Right lung (tissue), 10 donors: Measurements from ENCODE around the gene CBX2. TPM values are rescaled to one million over a fixed set of nuclear protein-coding genes. Genes with fewer than 3 reads are reported as not detected.

Experiments used
- DNase-seq, 2 donors: peaks; one replicate each; pipeline ENCODE4 v3.0.0-alpha.2; 2013
- long read RNA-seq, 8 donors: transcript quantifications; one replicate each; lab custom pipeline, GENCODE V29; 2026
- polyA plus RNA-seq, 5 donors: library from polyadenylated mRNA; unstranded; fragments of 120-200 nt; gene quantifications; one replicate each; pipeline versions ENCODE4 v1.2.1 to v1.2.3, GENCODE V29; 2013; ENCODE audit warnings: inconsistent platforms in 1 of 5, low replicate concordance in 1 of 5; ENCODE audit not compliant: insufficient read length in 5 of 5, insufficient read depth in 1 of 5

The CBX2 gene
- polyA plus RNA-seq, result 10 to 100 TPM; 20.1 to 31.7 (median 25.8) TPM
- long read RNA-seq, donor 1, full-length matches to known transcripts, result 17 of 25 reads
- long read RNA-seq, donor 1, partial matches to known transcripts, result 8 of 25 reads
- long read RNA-seq, donor 1, other reads (novel, unspliced or antisense), result 0 of 25 reads
- long read RNA-seq, donor 2, full-length matches to known transcripts, result 11 of 11 reads
- long read RNA-seq, donor 2, partial matches to known transcripts, result 0 of 11 reads
- long read RNA-seq, donor 2, other reads (novel, unspliced or antisense), result 0 of 11 reads
- long read RNA-seq, donor 3, full-length matches to known transcripts, result 7 of 7 reads
- long read RNA-seq, donor 3, partial matches to known transcripts, result 0 of 7 reads
- long read RNA-seq, donor 3, other reads (novel, unspliced or antisense), result 0 of 7 reads
- long read RNA-seq, donor 4, full-length matches to known transcripts, result 9 of 9 reads
- long read RNA-seq, donor 4, partial matches to known transcripts, result 0 of 9 reads
- long read RNA-seq, donor 4, other reads (novel, unspliced or antisense), result 0 of 9 reads
- long read RNA-seq, donor 5, full-length matches to known transcripts, result 20 of 32 reads
- long read RNA-seq, donor 5, partial matches to known transcripts, result 12 of 32 reads
- long read RNA-seq, donor 5, other reads (novel, unspliced or antisense), result 0 of 32 reads
- long read RNA-seq, donor 6, full-length matches to known transcripts, result 10 of 10 reads
- long read RNA-seq, donor 6, partial matches to known transcripts, result 0 of 10 reads
- long read RNA-seq, donor 6, other reads (novel, unspliced or antisense), result 0 of 10 reads
- long read RNA-seq, donor 7, full-length matches to known transcripts, result 12 of 12 reads
- long read RNA-seq, donor 7, partial matches to known transcripts, result 0 of 12 reads
- long read RNA-seq, donor 7, other reads (novel, unspliced or antisense), result 0 of 12 reads
- long read RNA-seq, donor 8, full-length matches to known transcripts, result 4 of 4 reads
- long read RNA-seq, donor 8, partial matches to known transcripts, result 0 of 4 reads
- long read RNA-seq, donor 8, other reads (novel, unspliced or antisense), result 0 of 4 reads

DNA sequence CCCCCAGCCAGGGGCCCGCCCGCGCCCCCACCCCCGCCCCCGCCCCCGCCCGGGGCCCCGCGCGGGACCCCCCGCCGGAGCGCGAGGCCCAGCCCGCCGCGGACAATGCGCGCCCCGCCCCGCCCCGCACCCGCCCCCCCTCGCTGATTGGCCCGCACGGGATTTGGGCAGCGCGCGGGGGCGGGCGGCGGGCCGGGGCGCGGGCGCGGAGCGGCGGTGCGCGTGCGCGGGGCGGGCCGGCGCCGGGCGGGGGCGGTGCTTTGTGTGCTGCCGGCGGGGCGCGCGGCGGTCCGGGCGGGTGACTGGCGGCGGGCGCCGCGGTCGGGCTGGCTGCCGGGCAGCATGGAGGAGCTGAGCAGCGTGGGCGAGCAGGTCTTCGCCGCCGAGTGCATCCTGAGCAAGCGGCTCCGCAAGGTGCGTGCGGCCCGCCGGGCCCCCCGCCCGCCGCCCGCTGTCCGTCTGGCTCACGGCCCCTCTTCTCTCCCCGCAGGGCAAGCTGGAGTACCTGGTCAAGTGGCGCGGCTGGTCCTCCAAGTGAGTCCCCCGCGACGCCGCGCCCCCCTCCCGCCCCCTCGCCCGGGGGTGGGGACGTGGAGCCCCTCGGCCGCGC is at the start of gene CBX2:
Gene CBX2, plus strand, starts transcription at position 255 of the 610 bp plus-strand sequence. Its CDS starts 88 bp downstream, at position 343.
- DNase-seq, result peak; percentile 61 to 73

DNA sequence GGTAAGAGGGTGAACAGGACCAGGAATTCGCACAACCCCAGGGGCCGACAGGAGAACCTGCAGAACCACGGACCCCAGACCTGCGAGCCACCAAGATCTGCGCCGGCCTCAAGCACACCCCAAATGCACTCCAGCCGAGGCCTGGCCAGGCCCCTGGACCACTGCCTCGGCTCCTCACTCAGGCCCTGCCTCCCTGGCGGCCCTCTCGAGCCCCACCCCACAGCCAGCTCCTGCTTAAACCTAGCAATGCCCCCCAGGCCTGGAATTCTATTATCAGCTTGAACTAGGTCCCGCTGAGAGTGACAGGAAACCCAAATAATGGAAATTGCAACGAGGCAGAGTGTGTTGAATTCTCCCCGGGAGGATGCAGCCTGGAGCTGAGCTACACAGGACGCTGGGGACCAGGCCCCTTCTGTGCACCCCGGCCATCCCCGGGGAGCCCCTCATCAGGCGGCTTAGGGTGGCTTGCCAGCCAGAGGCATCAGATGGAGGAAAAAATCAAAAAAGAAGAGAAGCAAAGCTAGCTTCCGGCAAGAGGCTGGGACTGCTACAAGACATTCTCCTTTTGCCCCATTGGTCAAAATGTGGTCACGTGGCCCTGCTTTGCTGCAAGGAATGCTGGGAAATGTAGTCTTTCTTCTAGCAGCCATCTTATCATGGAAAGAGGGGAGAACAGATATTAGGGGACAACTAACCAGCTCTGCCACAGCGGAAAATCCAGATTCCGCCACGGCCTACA is 49.6 kb upstream of the CBX2 start:
- DNase-seq, result peak; percentile 84 to 86

DNA sequence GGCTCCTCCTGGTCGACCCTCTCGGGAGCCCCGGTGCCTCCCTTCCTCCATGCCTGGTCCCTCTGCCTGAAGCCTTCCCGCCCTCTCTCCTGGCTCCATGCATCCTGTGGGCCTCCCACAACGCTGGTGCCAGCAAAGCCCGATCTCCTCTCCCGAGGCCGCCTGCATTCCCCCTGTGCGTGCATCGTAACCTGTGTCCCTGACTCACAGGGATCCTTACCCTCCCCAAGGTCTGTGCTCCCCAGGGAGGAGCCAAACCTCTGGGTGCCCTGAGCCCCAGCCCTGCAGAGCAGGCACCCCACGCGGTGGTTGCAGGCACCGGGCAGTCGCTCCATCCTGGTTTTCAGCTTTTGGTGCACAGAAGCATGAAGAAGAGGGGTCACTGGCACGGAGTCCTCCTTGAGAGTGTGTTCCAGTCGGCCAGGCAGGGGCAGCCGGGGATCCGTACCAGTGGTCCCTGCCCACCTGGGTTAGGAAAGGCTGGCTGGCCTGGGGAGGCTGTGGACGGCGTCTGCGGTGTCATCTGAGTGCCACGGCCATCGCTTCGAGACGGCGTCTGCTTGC is 49.0 kb upstream of the CBX2 start:
- no peak for DNase-seq

DNA sequence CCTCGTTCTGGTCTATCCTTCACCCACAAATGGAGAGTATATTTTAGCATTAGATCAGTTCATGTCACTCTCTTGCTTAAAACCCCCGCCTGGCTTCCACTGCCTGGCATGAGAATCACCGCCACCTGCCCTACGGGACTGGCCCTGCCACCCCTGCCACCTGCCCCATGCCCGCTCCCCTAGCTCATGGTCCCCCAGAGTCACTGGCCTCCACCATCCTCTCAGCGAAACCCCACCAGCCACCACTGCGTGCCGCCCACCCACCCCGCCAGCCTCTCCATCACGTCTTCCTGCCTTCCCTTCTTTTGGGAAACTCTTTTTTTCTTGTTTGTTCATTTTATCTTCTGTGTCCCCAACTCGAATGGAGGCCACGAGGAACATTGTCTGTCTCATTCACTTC is 48.2 kb upstream of the CBX2 start:
- DNase-seq, result no peak

DNA sequence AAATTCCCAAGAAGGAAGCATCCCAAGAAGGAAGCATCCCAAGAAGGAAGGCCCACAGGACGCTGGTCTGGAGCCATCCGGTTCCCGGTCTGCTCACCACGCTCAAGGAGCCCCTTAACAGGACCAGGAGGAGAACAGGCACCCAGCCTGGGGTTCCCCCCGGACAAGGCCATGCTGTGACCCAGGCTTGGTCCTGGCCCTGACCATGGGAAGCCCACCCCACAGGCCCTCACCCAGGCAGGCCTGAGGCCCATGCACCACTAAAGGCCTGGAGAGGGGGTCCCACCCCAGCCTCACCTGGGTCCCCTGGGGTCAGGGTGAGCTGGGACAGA is 47.5 kb upstream of the CBX2 start:
- no peak for DNase-seq

DNA sequence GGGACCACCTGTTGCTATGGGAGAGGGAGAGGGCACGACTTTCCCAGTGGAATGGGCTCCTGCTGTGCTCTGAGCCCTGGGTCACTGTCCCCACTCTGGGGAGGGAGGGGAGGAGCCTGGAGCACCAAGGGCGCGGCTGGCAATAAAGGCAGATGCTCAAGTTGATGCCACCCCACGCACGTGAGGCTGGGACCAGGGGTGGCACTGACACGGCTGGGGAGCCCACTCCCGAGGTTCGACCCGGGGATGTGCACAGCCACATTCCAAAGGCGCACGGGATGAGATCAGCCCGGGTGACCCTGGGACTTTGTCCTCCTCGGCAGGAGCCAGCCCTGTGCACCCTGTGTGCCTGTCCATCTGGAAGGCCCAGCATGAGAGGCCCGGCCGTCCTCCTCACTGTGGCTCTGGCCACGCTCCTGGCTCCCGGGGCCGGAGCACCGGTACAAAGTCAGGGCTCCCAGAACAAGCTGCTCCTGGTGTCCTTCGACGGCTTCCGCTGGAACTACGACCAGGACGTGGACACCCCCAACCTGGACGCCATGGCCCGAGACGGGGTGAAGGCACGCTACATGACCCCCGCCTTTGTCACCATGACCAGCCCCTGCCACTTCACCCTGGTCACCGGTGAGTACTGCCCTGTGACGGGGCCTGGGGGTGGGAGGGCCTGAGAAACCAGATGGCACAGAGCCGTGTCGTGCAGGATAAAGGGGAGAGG is 47.0 kb upstream of the CBX2 start, which contains the start of gene ENPP7:
Gene ENPP7, plus strand, starts transcription at position 175 of the 715 bp plus-strand sequence. Its CDS starts 197 bp downstream, at position 372.
- DNase-seq, result no peak

DNA sequence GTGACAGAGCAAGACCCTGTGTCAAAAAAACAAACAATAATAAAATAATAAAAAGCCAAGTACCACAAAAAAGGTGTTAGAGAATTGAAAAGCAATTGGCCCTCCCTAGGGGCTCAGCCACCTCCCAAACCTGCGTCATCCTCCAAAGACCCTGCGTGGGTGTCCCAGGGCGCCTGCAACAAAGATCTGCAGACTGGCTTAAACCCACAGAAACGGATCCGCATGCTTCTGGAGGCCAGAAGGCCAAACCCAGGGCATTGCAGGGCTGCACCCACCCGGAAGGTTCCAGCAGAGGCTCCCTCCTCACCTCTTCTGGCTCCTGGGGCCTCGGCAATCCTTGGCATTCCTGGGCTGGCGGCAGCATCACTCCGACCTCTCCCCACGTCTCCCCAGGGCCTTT is 45.7 kb upstream of the CBX2 start:
- no peak for DNase-seq

DNA sequence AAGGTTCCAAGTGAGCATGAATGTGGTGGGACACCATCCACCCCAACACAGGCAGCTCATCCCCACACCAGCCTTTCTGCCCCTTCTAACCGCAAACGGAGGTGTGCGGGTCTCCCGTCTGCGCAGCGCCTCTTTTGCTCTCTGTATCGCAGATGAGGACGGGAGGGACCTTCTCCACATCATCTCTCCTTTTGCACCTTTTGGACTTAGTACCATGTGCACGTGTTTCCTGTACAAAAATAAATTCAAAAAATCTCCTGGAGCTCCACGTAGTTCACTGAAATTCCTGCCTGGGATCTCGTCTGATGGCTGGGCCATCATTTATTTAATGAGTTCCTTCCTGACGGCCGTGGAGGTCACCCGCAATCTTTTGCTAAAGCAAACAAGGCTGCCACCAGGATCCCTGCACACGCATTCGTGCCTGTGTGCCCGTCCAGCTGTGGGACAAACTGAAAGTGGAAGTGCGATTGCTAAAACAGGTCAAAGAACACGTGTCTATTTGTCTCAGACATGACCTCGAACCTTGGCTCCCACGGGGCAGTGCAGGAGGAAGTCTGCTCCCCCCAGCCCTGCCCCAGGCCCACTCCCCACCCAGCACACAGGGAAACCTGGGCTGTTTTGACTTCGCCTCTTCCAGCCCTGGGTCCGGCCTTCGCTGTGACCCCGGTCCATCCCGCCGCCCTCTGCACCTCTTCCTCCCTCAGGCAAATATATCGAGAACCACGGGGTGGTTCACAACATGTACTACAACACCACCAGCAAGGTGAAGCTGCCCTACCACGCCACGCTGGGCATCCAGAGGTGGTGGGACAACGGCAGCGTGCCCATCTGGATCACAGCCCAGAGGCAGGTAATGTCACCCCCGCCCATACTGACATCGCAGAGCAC is 44.9 kb upstream of the CBX2 start:
- no peak for DNase-seq

DNA sequence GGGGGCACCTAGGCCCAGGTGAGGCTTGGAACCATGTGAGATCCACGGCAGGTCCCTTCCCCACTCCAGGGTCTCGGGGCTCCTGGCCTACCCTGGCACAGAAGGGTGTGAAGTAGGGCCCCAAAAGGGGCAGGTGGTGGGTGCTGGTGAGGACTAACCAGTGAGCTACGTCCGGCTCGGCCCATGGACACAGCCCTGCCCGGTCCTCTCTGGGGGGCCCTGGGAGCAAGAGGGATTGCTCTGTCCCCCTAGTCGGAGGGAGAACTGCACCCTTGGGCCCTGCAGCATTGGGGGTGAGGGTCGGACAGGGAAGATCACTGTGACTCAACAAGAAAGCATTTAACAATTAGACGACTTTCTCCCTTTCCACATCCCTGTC is 44.3 kb upstream of the CBX2 start:
- no peak for DNase-seq

DNA sequence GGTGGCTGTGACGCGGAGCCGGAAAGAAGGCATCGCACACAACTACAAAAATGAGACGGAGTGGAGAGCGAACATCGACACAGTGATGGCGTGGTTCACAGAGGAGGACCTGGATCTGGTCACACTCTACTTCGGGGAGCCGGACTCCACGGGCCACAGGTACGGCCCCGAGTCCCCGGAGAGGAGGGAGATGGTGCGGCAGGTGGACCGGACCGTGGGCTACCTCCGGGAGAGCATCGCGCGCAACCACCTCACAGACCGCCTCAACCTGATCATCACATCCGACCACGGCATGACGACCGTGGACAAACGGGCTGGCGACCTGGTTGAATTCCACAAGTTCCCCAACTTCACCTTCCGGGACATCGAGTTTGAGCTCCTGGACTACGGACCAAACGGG is 42.9 kb upstream of the CBX2 start:
- no peak for DNase-seq

DNA sequence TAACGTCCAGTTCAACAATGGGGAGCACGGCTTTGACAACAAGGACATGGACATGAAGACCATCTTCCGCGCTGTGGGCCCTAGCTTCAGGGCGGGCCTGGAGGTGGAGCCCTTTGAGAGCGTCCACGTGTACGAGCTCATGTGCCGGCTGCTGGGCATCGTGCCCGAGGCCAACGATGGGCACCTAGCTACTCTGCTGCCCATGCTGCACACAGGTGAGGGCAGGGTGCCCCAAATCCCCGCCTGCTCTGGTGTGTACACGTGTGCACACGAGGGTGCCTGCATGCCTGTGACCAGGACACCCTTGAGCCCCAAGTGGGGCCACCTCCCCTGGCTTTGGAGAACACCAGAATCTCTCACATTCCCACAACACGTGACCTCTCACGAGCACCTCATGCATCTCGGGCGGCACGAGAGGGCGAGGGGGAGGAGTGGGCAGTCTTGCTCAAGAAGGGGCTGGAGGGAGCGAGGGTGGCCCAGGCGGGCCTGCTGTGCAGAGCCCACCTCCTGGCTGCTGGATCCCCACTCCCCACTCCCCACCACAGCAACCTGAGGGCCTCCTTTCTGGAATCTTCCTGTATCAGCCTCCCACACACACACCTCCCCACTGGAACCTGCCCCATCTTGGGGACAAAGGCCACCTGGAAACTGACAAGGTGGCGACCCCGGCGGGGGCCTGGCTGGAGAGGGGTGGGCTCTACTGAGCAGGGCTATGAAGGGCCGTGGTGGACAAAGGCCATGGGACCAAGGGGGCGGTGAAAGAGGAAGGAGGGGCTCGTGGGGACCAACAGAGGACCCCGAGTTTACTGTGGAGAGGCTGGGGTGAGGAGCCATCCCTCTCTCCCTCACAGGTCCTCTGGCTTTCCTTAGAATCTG is 40.7 kb upstream of the CBX2 start:
- no peak for DNase-seq

DNA sequence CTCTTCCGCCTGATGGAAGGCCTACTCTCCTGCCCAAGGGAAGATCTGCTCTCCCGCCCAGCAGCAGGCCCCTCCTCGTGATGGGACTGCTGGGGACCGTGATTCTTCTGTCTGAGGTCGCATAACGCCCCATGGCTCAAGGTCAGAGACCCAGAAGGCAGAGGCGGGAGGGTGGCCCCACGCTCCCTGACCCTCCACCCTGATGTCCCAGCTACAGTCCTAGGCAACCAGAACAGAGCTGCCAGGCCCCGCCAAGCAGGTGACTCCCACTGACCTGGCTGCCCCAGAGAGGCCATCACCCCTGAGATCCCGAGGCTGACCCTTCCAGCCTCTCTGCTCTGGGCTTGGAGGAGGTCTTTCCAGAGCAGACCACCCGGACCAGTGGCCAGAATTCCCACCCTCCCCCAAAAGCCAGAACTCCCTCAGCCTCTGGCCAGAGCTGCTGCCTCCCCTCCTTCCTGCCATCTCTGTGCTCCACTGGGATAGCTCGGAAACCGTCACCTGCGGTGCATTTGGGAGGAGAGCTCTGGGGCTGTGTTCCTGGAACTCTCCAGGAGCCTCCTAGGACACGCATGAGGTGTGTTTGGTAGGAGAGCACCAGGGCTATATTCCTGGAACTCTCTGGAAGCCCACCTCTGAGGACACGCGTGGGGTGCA is 39.9 kb upstream of the CBX2 start:
- DNase-seq, result no peak

DNA sequence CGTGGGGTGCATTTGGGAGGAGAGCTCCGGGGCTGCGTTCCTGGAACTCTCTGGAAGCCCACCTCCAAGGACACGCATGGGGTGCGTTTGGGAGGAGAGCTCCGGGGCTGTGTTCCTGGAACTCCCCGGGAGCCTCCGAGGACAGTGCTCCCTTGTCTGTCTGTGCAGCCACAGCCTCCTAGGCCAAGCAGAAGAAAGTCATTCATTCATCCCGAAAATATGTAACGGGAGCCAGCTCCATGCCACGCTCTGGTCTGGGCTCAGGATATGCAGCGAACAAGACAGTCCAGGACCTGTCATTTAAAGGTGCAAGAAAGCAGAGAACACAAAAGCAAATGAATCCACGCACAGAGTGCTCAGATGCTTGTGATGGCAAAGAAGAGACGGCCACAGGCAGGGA is 39.3 kb upstream of the CBX2 start:
- DNase-seq, result no peak

DNA sequence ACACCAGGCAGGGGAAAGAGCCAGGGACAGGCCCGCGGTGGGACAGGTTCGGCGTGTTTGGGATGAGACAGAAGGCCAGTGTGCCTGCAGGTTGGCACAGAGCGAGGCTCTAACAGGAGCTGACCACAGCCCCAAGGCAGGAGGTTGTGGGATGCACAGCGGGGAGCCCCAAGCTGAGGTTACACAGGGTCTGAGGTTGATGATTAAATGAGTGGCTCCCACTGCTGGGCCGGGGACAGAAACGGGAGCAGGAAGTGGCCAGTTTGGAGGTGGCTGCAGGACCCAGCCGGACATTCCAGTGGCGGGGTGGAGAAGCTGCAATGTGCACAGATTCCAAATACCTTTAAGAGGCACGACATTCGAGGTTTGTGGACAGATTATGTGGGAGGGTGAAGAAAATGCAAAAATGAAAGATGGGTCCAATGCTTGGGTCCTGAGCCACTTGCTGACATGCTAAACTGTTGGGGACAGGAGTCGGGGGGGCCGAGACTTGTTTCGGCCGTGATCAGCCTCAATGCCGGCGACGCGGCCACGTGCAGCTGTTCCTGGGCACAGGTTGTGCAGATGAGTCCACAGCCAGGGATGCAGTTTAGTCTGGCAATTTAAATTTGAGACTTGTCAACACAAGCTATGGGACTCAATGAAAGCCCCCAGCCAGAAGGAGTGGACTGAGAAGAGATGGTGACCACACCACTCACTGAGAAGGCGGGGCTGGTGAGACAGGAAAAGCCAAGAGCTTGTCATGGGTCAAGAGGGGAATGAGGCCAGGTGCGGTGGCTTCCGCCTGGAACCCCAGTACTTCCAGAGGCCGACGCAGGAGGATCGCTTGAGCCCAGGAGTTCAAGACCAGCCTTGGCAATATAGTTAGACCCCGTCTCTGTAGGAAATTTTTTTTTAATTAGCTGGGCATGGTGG is 38.5 kb upstream of the CBX2 start:
- no peak for DNase-seq

DNA sequence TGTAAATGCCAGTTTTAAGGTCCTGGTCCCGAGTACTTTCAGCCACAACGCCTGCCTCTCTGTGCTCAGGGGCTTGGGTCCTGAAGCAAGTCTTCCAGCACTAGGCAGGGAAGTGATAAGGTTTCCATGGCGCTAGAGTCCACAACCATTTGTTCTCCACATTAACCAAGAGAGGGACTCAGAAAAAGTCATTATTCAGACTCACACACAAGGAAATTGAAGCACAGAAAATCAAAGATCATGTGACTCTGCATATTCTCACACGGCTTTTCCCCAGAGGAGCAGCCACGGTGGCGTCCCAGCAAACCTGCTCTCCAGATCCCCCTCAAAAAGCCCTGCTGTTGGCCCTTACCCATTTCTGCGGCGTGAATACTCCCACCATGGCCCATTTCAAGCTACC is 37.5 kb upstream of the CBX2 start:
- peak; percentile 37 to 50 for DNase-seq

DNA sequence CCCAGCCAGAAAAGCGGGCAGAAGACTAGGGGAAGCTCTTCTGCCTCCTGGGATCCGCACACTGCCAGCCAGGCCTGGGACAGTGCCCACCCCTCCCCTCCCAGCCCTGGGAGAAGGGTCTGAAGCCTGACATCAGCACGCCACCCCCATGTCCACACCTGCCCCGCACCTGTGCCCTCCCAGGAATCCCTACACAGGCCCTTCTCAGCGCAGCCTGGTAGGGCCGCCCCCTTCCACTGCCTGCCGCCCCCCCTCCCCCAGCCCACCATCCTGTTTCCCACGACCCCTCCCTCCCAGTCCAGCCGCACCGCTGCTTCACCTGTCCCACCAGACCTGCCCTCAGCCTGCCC is 36.6 kb upstream of the CBX2 start:
- no peak for DNase-seq
